GM12874 (cell line): Measurements from ENCODE around the gene KCNQ5.

Experiments used
- TF ChIP-seq, protein P1 (sequence below): IDR thresholded peaks from 2 replicates; pipeline ENCODE4 v1.5.1; 2011; ENCODE audit warnings: low read depth, mild to moderate bottlenecking, control low read depth, low read length, moderate library complexity; ENCODE audit not compliant: insufficient read depth

The KCNQ5 gene

GRCh38 chr6:72954716-72955115, 332.9 kb downstream of the KCNQ5 start:
- TF ChIP-seq, protein P1, sequence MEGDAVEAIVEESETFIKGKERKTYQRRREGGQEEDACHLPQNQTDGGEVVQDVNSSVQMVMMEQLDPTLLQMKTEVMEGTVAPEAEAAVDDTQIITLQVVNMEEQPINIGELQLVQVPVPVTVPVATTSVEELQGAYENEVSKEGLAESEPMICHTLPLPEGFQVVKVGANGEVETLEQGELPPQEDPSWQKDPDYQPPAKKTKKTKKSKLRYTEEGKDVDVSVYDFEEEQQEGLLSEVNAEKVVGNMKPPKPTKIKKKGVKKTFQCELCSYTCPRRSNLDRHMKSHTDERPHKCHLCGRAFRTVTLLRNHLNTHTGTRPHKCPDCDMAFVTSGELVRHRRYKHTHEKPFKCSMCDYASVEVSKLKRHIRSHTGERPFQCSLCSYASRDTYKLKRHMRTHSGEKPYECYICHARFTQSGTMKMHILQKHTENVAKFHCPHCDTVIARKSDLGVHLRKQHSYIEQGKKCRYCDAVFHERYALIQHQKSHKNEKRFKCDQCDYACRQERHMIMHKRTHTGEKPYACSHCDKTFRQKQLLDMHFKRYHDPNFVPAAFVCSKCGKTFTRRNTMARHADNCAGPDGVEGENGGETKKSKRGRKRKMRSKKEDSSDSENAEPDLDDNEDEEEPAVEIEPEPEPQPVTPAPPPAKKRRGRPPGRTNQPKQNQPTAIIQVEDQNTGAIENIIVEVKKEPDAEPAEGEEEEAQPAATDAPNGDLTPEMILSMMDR, result no peak

GRCh38 chr6:72955666-72956065, 333.8 kb downstream of the KCNQ5 start:
- TF ChIP-seq, protein P1, result no peak

GRCh38 chr6:72956272-72956671, 334.4 kb downstream of the KCNQ5 start:
- TF ChIP-seq, protein P1, result no peak

- TF ChIP-seq, protein P1, result no peak
Measured at GRCh38 chr6:72959821-72960220, 338.0 kb downstream of the KCNQ5 start.

DNA sequence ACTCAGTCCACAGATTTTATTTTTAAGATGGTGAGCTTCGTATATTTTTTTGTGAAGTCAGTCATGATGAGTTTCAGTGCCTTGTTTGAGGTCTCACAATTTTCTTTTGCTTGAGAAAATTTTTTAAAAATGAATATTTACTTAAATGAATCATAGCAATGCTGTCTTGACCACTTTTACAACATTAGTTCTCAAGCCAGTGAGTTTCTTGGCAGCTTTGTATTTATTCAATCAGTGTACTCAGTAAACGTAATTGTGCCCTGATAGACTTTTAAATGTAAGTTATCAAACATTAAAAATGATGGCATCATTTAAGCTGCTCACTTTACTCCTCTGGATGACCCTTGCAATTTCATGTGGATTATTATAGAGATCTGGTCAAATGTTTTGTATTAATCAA, 342.1 kb downstream of the KCNQ5 start:
- TF ChIP-seq, protein P1, result no peak

- TF ChIP-seq, protein P1, result no peak
Measured at GRCh38 chr6:72966628-72967280, 344.9 kb downstream of the KCNQ5 start.

DNA sequence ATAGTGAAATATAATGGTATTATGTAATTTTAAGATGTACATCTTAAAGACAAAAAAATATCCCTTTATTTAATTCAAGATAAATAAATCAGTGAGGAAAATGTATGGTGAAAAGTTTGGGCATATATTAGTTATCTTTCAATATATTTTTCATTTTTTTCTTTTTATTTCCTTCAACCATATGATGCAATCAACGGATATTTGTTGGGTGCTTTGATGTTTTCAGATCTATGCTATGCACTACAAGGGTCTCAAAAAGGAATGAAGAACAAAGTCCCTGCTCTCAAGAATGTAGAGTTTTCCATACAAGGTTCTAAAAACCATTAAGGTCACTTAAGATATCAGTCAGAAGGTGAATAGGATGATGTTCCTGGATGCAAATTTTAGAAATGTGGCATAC, 345.5 kb downstream of the KCNQ5 start:
- TF ChIP-seq, protein P1, result no peak
